NCI-H1105 (cell line): Measurements from ENCODE around the gene ETV7.

Experiments used
- DNase-seq: peaks from one replicate; lab custom pipeline; 2025; lab: John Stamatoyannopoulos, UW

ETV7 gene

GRCh38 chr6:36320475-36320874 lies 67.0 kb downstream of the ETV7 start:
- DNase-seq: no peak

GRCh38 chr6:36319821-36320220 lies 67.6 kb downstream of the ETV7 start:
- DNase-seq: no peak

- DNase-seq: peak; percentile 94
Observed at GRCh38 chr6:36319436-36319762, 68.1 kb downstream of the ETV7 start.

GRCh38 chr6:36318690-36319435 lies 68.6 kb downstream of the ETV7 start:
- DNase-seq: no peak

- DNase-seq: no peak
Observed at GRCh38 chr6:36317623-36318022, 69.8 kb downstream of the ETV7 start.
